ENCODE results near the gene GPRC5C. TPM values are rescaled to one million over a fixed set of nuclear protein-coding genes. Genes with fewer than 3 reads are reported as not detected.

Gene GPRC5C
- total and polyA plus RNA-seq, 2 of the 13 experiments (the other 11 are each of a cell fraction or from before 2014, with no cell fraction given): 85.6 to 300 TPM

DNA sequence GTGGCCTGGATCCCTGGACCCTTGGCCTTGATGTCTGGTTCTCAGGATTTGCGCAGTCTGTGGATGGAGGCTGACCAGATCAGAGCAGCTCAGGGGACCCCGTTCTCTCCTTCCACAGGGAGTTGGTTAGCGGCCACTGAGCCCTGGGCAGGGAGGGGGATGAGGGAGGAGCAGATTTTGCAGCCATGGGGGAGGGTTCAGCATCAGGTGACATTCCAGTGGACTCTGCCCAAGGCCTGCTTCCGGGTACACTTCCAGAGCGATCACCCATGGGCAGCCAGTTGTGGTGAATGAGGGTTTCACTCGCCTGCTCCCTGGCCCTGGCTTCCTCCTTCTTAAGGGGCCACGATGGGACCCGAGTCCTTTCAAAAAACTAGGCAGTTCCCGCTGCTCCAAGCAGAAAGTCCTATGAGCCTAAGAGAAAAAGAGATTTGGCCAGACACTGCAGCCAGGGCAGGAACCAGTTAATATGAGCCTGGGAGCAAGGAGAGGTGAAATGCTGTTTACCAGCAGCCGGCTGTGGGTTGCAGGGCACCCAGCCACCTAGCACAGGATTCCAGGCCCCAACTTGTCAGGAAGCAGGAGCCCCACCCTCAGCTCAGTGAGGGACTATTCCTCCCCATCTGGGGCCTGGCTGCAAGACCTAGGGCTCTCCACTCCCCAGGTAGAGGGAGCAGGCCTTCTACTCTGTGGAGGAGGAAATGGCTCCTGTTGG is 4.7 kb upstream of the GPRC5C start (continued):
- TF ChIP-seq ZUFSP (CRISPR knock-in tag; IDR thresholded peaks at IDR 0.05; ENCODE audit: borderline replicate concordance) (no peak), PPARG (CRISPR knock-in tag; conservative IDR thresholded peaks at IDR 0.05) (peak; percentile 31; the same call in 1 of the 2 replicates), AGO2 (optimal IDR thresholded peaks at IDR 0.05; ENCODE audit: low read depth, low read length) (peak; percentile 53), SATB2 (CRISPR knock-in tag; IDR thresholded peaks at IDR 0.05) (0 out of 2 replicates have a peak, but pooled peaks have one; percentile 65), NFATC3 (CRISPR knock-in tag; IDR thresholded peaks at IDR 0.05) (0 out of 2 replicates have a peak, but pooled peaks have one; percentile 39), DNMT1 (CRISPR knock-in tag; IDR thresholded peaks at IDR 0.05) (no peak; the same call in 1 of the 2 replicates), SP1 (IDR thresholded peaks at IDR 0.05) (no peak), SP1 (CRISPR knock-in tag; IDR thresholded peaks at IDR 0.05) (no peak), HHEX (CRISPR knock-in tag; IDR thresholded peaks at IDR 0.05) (no peak), ZNF17 (CRISPR knock-in tag; IDR thresholded peaks at IDR 0.05) (no peak), ZNF160 (CRISPR knock-in tag; IDR thresholded peaks at IDR 0.05) (peak; percentile 46), ZNF501 (CRISPR knock-in tag; IDR thresholded peaks at IDR 0.05) (peak; percentile 77), NBN (conservative IDR thresholded peaks at IDR 0.05) (no peak), DMAP1 (CRISPR knock-in tag; IDR thresholded peaks at IDR 0.05) (peak; percentile 81), FOXA3 (CRISPR knock-in tag; IDR thresholded peaks at IDR 0.05) (peak; percentile 69), ZNF883 (CRISPR knock-in tag; IDR thresholded peaks at IDR 0.05; ENCODE audit: not compliant biosample characterization) (peak; percentile 30), IRF2 (CRISPR knock-in tag; IDR thresholded peaks at IDR 0.05) (peak; percentile 83), ZMYM3 (CRISPR knock-in tag; IDR thresholded peaks at IDR 0.05) (peak; percentile 69; the same call in 1 of the 2 replicates), ZNF430 (CRISPR knock-in tag; IDR thresholded peaks at IDR 0.05) (peak; percentile 84; the same call in 1 of the 2 replicates), ZNF362 (CRISPR knock-in tag; IDR thresholded peaks at IDR 0.05; ENCODE audit: borderline replicate concordance) (no peak)
- TF ChIP-seq, protein P1, sequence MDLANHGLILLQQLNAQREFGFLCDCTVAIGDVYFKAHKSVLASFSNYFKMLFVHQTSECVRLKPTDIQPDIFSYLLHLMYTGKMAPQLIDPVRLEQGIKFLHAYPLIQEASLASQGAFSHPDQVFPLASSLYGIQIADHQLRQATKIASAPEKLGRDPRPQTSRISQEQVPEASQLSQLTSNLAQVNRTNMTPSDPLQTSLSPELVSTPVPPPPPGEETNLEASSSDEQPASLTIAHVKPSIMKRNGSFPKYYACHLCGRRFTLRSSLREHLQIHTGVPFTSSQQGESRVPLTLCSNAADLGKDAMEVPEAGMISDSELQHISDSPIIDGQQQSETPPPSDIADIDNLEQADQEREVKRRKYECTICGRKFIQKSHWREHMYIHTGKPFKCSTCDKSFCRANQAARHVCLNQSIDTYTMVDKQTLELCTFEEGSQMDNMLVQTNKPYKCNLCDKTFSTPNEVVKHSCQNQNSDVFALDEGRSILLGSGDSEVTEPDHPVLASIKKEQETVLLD (CRISPR knock-in tag; IDR thresholded peaks at IDR 0.05; ENCODE audit: low read depth): no peak
- TF ChIP-seq, protein P2, sequence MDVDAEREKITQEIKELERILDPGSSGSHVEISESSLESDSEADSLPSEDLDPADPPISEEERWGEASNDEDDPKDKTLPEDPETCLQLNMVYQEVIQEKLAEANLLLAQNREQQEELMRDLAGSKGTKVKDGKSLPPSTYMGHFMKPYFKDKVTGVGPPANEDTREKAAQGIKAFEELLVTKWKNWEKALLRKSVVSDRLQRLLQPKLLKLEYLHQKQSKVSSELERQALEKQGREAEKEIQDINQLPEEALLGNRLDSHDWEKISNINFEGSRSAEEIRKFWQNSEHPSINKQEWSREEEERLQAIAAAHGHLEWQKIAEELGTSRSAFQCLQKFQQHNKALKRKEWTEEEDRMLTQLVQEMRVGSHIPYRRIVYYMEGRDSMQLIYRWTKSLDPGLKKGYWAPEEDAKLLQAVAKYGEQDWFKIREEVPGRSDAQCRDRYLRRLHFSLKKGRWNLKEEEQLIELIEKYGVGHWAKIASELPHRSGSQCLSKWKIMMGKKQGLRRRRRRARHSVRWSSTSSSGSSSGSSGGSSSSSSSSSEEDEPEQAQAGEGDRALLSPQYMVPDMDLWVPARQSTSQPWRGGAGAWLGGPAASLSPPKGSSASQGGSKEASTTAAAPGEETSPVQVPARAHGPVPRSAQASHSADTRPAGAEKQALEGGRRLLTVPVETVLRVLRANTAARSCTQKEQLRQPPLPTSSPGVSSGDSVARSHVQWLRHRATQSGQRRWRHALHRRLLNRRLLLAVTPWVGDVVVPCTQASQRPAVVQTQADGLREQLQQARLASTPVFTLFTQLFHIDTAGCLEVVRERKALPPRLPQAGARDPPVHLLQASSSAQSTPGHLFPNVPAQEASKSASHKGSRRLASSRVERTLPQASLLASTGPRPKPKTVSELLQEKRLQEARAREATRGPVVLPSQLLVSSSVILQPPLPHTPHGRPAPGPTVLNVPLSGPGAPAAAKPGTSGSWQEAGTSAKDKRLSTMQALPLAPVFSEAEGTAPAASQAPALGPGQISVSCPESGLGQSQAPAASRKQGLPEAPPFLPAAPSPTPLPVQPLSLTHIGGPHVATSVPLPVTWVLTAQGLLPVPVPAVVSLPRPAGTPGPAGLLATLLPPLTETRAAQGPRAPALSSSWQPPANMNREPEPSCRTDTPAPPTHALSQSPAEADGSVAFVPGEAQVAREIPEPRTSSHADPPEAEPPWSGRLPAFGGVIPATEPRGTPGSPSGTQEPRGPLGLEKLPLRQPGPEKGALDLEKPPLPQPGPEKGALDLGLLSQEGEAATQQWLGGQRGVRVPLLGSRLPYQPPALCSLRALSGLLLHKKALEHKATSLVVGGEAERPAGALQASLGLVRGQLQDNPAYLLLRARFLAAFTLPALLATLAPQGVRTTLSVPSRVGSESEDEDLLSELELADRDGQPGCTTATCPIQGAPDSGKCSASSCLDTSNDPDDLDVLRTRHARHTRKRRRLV (CRISPR knock-in tag; IDR thresholded peaks at IDR 0.05): no peak

All from HepG2 (cell line).